Fibroblast of pulmonary artery (primary cell): ENCODE results near the gene C13orf46.

Experiments
- DNase-seq: peaks from one replicate; pipeline ENCODE4 v3.0.0-alpha.2; 2010; ENCODE audit warnings: low read depth
- H3K4me3 ChIP-seq: replicated peaks from 2 replicates; pipeline ENCODE4 v1.5.1; 2011; ENCODE audit warnings: low read depth, mild to moderate bottlenecking, control low read depth, low read length, moderate library complexity
- TF ChIP-seq, protein P1 (sequence below): IDR thresholded peaks from 2 replicates; pipeline ENCODE4 v1.5.1; 2011; ENCODE audit warnings: mild to moderate bottlenecking, control low read depth, low read length, inconsistent platforms; ENCODE audit errors: missing control alignments

The C13orf46 gene

DNA sequence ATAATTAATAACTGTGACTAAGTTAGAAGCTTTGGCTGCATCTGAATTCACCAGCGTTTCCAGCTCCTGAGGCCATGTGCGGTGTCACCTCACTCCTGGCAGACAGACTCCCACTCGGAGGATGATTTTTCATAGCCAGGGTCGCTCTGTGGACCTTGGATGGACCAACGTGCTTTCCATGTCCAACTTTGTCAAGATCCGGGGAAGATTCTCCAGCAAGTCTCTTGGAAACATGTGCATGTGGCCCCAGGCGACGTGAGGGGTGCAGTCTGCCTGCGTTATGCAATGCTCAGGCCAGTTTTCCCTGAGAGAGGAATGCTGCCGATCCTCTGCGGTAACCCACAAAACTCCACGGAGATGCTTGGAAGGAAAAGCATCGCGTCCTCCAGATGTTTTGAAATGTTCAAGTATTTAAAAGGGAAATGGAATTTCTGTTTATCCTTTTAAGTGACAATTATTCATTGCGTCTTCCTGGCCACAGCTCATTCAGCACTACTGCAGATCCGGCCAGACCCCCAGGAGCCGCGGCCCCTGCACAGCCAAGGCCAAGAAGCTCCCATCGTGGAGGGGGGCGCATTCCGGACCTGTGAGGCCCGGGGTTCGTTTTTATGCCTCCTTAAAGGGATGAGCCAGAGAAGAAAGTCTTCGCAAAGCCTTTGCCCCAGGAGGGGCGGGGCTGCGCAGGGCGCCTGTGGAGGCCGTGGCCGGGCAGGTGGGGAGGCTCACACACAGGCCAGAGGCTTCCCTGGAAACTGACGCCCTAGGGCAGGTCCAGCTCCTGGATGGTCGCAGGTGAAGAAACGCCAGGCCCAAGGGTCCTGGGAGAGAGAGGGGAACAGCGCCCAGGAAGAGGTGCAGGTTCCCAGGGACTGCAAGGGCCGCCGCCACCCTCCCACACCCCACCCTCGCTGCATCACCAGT lies 46.0 kb downstream of the C13orf46 start:
- H3K4me3 ChIP-seq, result no peak overlapping the region
- TF ChIP-seq, protein P1, sequence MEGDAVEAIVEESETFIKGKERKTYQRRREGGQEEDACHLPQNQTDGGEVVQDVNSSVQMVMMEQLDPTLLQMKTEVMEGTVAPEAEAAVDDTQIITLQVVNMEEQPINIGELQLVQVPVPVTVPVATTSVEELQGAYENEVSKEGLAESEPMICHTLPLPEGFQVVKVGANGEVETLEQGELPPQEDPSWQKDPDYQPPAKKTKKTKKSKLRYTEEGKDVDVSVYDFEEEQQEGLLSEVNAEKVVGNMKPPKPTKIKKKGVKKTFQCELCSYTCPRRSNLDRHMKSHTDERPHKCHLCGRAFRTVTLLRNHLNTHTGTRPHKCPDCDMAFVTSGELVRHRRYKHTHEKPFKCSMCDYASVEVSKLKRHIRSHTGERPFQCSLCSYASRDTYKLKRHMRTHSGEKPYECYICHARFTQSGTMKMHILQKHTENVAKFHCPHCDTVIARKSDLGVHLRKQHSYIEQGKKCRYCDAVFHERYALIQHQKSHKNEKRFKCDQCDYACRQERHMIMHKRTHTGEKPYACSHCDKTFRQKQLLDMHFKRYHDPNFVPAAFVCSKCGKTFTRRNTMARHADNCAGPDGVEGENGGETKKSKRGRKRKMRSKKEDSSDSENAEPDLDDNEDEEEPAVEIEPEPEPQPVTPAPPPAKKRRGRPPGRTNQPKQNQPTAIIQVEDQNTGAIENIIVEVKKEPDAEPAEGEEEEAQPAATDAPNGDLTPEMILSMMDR, result no peak
- DNase-seq, result peak; percentile 87

DNA sequence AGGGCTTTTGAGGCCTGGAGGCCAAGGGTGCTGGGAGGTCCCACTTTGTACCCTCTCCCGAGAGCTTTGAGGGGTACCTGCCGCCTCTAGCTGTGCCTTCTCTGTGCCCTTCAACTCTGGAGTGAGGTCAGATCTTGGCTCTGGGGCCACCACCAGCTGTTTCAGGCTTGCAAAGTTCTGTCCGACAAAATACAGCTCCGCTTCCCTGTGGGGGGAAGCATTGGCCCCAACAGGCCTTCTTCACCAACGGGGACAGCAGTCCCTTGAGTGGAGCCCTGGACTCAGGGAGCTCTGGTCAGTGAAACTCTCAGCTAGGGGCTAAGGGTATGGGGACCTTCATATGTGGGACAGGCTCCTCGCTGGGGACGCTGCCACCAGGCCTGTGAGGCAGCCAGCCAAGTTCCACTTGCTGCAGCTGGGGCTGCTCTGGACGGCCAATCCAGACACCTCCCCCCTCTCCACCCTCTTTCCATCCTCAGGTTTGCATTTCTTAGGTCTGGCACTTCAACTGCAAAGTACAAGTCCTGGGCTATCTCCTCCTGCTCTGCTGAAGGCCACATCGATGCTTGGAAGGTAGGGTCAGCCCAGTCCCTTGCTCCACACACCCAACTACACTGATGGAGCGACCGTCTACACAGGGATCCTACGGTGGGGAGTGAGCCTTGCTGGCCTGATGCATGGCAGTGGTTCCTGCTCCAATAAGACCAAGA lies 46.8 kb downstream of the C13orf46 start:
- DNase-seq, result no peak
- H3K4me3 ChIP-seq, result no peak overlapping the region
- TF ChIP-seq, protein P1, result no peak

DNA sequence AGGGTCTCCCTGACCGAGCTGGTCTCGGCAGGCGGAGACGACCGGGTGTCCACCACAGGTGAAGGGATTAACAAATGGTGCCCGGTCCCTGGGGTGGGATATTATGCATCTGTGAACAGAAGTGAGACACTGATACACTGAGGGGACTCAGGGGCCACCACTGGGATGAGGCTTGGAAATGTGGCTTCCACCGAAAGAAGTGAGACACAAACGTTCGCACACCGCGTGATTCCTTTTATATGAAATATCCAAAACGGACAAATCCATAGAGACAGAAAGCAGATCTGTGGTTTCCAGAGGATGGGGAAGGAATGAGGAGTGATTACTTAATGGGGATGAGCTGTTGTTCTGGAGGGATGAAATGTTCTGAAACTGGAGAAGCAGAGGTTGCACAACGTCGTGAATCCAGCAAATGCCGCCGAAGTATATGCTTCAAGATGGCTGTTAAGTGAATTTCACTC lies 47.5 kb downstream of the C13orf46 start:
- TF ChIP-seq, protein P1, result no peak
- H3K4me3 ChIP-seq, result no peak overlapping the region
- DNase-seq, result peak; percentile 40

DNA sequence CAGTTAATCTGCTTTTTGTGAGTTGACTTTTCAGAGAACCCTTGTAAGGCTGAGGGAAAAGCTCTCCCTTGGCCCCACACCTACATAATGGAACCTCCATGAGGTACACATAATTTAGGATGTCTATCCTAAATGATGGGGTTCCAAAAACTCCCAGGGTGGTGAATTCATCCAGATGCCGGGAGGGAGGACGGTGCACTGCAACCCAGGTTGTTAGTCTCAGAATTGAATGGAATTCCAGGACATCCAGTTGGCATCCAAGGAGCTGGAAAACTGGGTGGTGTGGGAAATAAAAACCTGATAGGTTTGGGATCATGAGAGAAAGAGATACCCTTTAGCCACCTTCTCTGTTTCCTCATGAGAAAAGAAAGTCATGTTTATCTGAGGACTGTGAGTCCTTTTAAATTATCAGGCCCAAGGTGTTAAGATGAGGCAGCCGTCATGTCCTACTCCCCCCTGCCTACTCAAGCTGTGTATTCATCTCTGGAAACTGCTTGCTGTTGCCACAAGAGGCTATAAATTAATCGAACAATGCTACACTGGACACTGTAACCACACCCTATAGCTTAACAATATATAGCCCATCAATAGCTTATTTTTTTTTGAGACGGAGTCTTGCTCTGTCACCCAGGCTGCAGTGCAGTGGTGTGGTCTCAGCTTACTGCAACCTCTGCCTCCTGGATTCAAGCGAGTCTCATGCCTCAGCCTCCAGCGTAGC lies 49.5 kb downstream of the C13orf46 start:
- no peak overlapping the region for H3K4me3 ChIP-seq
- TF ChIP-seq, protein P1, result no peak
- no peak for DNase-seq

DNA sequence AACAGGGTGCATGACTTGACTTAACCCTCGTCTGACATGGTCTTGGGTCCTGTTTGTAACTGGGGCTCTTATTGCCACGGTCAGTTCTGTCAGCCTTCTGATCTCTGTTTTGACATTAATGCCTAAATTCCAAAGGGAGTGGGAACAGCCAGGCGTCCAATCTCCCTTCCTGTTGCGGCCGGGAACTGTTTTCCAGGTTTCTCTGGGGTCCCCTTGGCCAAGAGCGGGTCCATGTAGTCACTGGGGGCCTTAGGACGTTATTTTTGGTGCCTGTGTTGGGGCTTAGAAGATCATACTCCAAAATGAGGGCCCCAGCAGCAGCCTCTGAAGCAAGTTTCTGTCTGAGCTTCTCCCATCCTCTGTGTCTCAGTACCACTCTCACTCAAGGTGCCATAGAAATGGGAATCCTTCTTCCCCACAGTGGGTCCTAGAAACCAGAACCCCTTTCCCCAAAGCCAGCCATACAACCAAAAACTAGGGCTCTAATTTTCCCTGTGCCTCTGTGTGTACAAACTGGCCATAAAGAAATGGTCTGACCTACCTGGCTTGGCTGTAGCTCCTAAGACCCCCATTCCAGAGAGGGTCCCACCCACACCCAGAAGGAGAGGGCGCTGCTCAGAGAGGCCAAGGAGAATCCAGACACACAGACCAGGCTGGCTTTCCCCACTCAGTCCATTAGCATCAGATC lies 50.4 kb downstream of the C13orf46 start:
- DNase-seq, result no peak
- TF ChIP-seq, protein P1, result no peak
- no peak overlapping the region for H3K4me3 ChIP-seq

DNA sequence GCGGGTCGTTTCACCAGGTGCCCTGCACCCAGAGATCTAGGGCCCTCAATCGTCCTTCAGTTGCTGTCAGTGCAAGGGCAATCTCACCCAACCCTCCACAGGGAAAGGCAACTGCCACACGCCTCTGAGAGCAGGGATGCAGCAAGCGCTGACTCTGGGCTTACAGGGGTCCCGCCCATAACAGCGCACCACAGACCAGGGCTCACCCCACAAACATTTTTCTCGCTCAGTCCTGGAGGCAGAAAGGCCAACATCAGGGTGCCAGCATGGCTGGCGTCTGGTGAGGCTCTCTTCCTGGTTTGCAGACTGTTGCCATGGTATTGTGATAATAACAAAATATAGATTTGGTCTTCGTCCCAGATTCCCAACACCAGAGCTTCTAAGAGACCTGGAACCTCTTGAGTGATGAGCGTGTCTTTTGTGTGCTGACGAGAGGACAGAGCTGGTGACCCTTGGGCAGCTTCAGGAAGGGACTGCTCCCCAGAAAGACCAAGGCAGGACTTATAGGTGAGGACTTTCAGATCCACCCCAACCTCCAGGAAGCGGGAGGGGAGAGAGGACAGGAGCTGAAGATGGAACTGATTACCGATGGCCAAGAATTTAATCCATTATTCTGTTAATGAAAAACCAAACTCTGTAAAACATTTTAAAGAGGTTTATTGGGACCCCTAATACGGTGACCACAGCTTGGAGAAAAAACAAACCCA lies 51.3 kb downstream of the C13orf46 start:
- TF ChIP-seq, protein P1, result no peak
- no peak for DNase-seq
- no peak overlapping the region for H3K4me3 ChIP-seq
